WTC11 (cell line): ENCODE measurements around the gene JMJD7. TPM values are rescaled to one million over a fixed set of nuclear protein-coding genes. Genes with fewer than 3 reads are reported as not detected.

ENCODE experiments used
- ATAC-seq: fragments of 200-7000 bp; cut with Tn5 transposase; 2 replicates; pipeline ENCODE4 v1.10.0; 2021; ENCODE audit warnings: mild to moderate bottlenecking, moderate library complexity
- CTCF ChIA-PET: fragments of 300-600 bp; sonication (Branson Sonifier 250); formaldehyde crosslinking; loops from one replicate; lab custom pipeline; 2021; ENCODE audit warnings: antibody characterized with exemption; lab: Charles Lee
- POLR2A ChIA-PET: fragments of 350-600 bp; sonication (Branson Sonifier 250); formaldehyde crosslinking; loops from one replicate; lab custom pipeline; 2021; ENCODE audit warnings: antibody characterized with exemption; lab: Charles Lee
- DNase-seq: peaks from one replicate; pipeline ENCODE4 v3.0.0; 2021; ENCODE audit warnings: low spot score
- H3K27ac Mint-ChIP-seq: 2 replicates; pipeline ENCODE4 v1.8.0; 2021; ENCODE audit warnings: mixed read lengths
- H3K27me3 Mint-ChIP-seq: 2 replicates; pipeline ENCODE4 v1.8.0; 2021; ENCODE audit warnings: low read depth, mild to moderate bottlenecking, moderate library complexity, mixed read lengths
- H3K36me3 Mint-ChIP-seq: 2 replicates; pipeline ENCODE4 v1.8.0; 2021; ENCODE audit warnings: mixed read lengths
- H3K4me1 Mint-ChIP-seq: 2 replicates; pipeline ENCODE4 v1.8.0; 2022; ENCODE audit warnings: mixed read lengths
- H3K4me3 Mint-ChIP-seq: 2 replicates; pipeline ENCODE4 v1.8.0; 2021; ENCODE audit warnings: mild to moderate bottlenecking, moderate library complexity, mixed read lengths
- H3K9me3 Mint-ChIP-seq: 2 replicates; pipeline ENCODE4 v1.8.0; 2021; ENCODE audit warnings: mixed read lengths
- ATF1 ChIP-seq: sonication (generic); formaldehyde crosslinking; IDR thresholded peaks from 2 replicates; pipeline ENCODE4 v1.8.1; 2023; ENCODE audit warnings: mild to moderate bottlenecking, moderate library complexity, missing genetic modification reagents
- CREM ChIP-seq: sonication (generic); formaldehyde crosslinking; IDR thresholded peaks from 2 replicates; pipeline ENCODE4 v1.8.1; 2022; ENCODE audit warnings: mild to moderate bottlenecking, missing genetic modification reagents, moderate library complexity
- EMX1 ChIP-seq: fragments of 250-450 bp; sonication (Bioruptor Pico); IDR thresholded peaks from 2 replicates; pipeline ENCODE4 v1.8.0; 2021; ENCODE audit warnings: mild to moderate bottlenecking
- ETV6 ChIP-seq: sonication (generic); formaldehyde crosslinking; IDR thresholded peaks from 2 replicates; pipeline ENCODE4 v1.8.1; 2022; ENCODE audit warnings: mild to moderate bottlenecking, missing genetic modification reagents
- HMGA2 ChIP-seq: fragments of 250-450 bp; sonication (Bioruptor Pico); IDR thresholded peaks from 2 replicates; pipeline ENCODE4 v1.4.0; 2021; ENCODE audit warnings: mild to moderate bottlenecking, moderate library complexity
- IRF2 ChIP-seq: sonication (generic); formaldehyde crosslinking; IDR thresholded peaks from 2 replicates; pipeline ENCODE4 v1.8.0; 2022; ENCODE audit warnings: low read depth, missing genetic modification reagents, borderline replicate concordance
- KAT7 ChIP-seq: sonication (generic); formaldehyde crosslinking; IDR thresholded peaks from 2 replicates; pipeline ENCODE4 v1.8.1; 2023; ENCODE audit warnings: missing genetic modification reagents, mild to moderate bottlenecking, borderline replicate concordance
- MXD4 ChIP-seq: fragments of 250-450 bp; sonication (Bioruptor Pico); IDR thresholded peaks from 2 replicates; pipeline ENCODE4 v1.8.0; 2021; ENCODE audit warnings: mild to moderate bottlenecking, moderate library complexity, borderline replicate concordance
- NFATC4 ChIP-seq: fragments of 250-450 bp; sonication (Bioruptor Pico); IDR thresholded peaks from 2 replicates; pipeline ENCODE4 v1.9.0; 2021; ENCODE audit warnings: mild to moderate bottlenecking
- NR1H2 ChIP-seq: sonication (generic); formaldehyde crosslinking; IDR thresholded peaks from 2 replicates; pipeline ENCODE4 v1.9.0; 2021; ENCODE audit warnings: mild to moderate bottlenecking, moderate library complexity, missing genetic modification reagents
- NR2C2 ChIP-seq: sonication (generic); formaldehyde crosslinking; IDR thresholded peaks from 2 replicates; pipeline ENCODE4 v1.8.0; 2022; ENCODE audit warnings: mild to moderate bottlenecking, missing genetic modification reagents
- RORB ChIP-seq: fragments of 250-450 bp; sonication (Bioruptor Pico); IDR thresholded peaks from 2 replicates; pipeline ENCODE4 v1.9.0; 2021; ENCODE audit warnings: mild to moderate bottlenecking
- SMAD3 ChIP-seq: sonication (generic); formaldehyde crosslinking; IDR thresholded peaks from 2 replicates; pipeline ENCODE4 v1.8.0; 2022; ENCODE audit warnings: missing genetic modification reagents, mild to moderate bottlenecking, borderline replicate concordance
- SMAD4 ChIP-seq: sonication (generic); formaldehyde crosslinking; IDR thresholded peaks from 2 replicates; pipeline ENCODE4 v1.8.0; 2022; ENCODE audit warnings: mild to moderate bottlenecking, missing genetic modification reagents
- SP1 ChIP-seq: sonication (generic); formaldehyde crosslinking; conservative IDR thresholded peaks from 2 replicates; pipeline ENCODE4 v1.8.1; 2022; ENCODE audit warnings: missing genetic modification reagents
- TEAD1 ChIP-seq: sonication (generic); formaldehyde crosslinking; IDR thresholded peaks from 2 replicates; pipeline ENCODE4 v1.8.0; 2022; ENCODE audit warnings: mild to moderate bottlenecking, missing genetic modification reagents
- TP53 ChIP-seq: sonication (generic); formaldehyde crosslinking; IDR thresholded peaks from 2 replicates; pipeline ENCODE4 v1.8.1; 2023; ENCODE audit warnings: mild to moderate bottlenecking, missing genetic modification reagents
- ZBTB21 ChIP-seq: sonication (generic); formaldehyde crosslinking; IDR thresholded peaks from 2 replicates; pipeline ENCODE4 v1.8.1; 2023; ENCODE audit warnings: mild to moderate bottlenecking, missing genetic modification reagents, borderline replicate concordance
- ZNF263 ChIP-seq: sonication (generic); formaldehyde crosslinking; IDR thresholded peaks from 2 replicates; pipeline ENCODE4 v1.8.1; 2022; ENCODE audit warnings: low read depth, mild to moderate bottlenecking, moderate library complexity, missing genetic modification reagents
- ZNF423 ChIP-seq: fragments of 250-450 bp; sonication (Bioruptor Pico); IDR thresholded peaks from 2 replicates; pipeline ENCODE4 v2.1.2; 2022; ENCODE audit warnings: mild to moderate bottlenecking, moderate library complexity
- total RNA-seq: library from RNA; stranded (reverse); gene quantifications from 3 replicates; pipeline ENCODE4 v1.2.3, GENCODE V29; 2021
- TF ChIP-seq, protein P1 (sequence below): sonication (generic); formaldehyde crosslinking; IDR thresholded peaks from 2 replicates; pipeline ENCODE4 v1.8.0; 2023; ENCODE audit warnings: missing genetic modification reagents
- TF ChIP-seq, protein P2 (sequence below): fragments of 250-450 bp; sonication (Bioruptor Pico); IDR thresholded peaks from 2 replicates; pipeline ENCODE4 v1.9.0; 2021; ENCODE audit warnings: moderate library complexity, mild to moderate bottlenecking, inconsistent platforms, borderline replicate concordance
- TF ChIP-seq, protein P3 (sequence below): sonication (generic); formaldehyde crosslinking; IDR thresholded peaks from 2 replicates; pipeline ENCODE4 v1.8.1; 2023; ENCODE audit warnings: mild to moderate bottlenecking, missing genetic modification reagents, moderate library complexity
- TF ChIP-seq, protein P4 (sequence below): sonication (generic); formaldehyde crosslinking; IDR thresholded peaks from 2 replicates; pipeline ENCODE4 v1.8.0; 2022; ENCODE audit warnings: mild to moderate bottlenecking, missing genetic modification reagents
- TF ChIP-seq, protein P5 (sequence below): sonication (generic); formaldehyde crosslinking; IDR thresholded peaks from 2 replicates; pipeline ENCODE4 v1.8.0; 2023; ENCODE audit warnings: mild to moderate bottlenecking, missing genetic modification reagents
- TF ChIP-seq, protein P6 (sequence below): fragments of 250-450 bp; sonication (Bioruptor Pico); IDR thresholded peaks from 2 replicates; pipeline ENCODE4 v2.1.2; 2022; ENCODE audit warnings: mild to moderate bottlenecking, moderate library complexity
- TF ChIP-seq, protein P7 (sequence below): sonication (generic); formaldehyde crosslinking; IDR thresholded peaks from 2 replicates; pipeline ENCODE4 v1.8.0; 2022; ENCODE audit warnings: mild to moderate bottlenecking, missing genetic modification reagents

Gene JMJD7
- total RNA-seq, 1 experiment from 2014 or later = 19.9 TPM

DNA sequence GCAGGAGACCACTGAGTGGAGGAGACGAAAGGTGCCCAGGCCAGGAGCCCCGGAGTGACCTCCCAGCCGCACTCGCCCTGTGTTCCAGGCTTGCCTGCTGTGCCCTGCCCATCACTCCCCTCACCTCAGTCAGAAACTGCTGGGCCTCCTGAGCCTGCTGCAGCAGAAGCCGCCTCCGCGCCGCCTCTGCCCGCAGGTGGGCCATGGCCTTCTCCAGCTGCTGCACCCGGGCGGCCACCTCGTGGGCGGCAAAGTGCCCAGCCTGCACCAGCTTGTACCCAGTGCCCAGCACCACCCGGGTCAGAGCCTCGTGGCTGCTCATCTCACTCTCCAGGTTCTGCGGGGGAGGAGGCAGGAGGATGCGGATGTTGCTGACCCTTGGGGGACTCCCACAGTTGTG, 28.4 kb downstream of the JMJD7 start:
- TF ChIP-seq NFATC4 (no peak), TP53 (CRISPR knock-in tag) (no peak), TEAD1 (no peak), ZBTB21 (no peak), ZNF423 (CRISPR knock-in tag) (no peak), NR1H2 (CRISPR knock-in tag) (no peak), SMAD3 (CRISPR knock-in tag) (no peak)
- TF ChIP-seq, protein P1, sequence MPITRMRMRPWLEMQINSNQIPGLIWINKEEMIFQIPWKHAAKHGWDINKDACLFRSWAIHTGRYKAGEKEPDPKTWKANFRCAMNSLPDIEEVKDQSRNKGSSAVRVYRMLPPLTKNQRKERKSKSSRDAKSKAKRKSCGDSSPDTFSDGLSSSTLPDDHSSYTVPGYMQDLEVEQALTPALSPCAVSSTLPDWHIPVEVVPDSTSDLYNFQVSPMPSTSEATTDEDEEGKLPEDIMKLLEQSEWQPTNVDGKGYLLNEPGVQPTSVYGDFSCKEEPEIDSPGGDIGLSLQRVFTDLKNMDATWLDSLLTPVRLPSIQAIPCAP (CRISPR knock-in tag) = no peak
- H3K36me3 Mint-ChIP-seq = no peaks in the 10 kb centered on the region
- no peaks in the 10 kb centered on the region for H3K9me3 Mint-ChIP-seq
- ChIA-PET CTCF (interaction anchor here (1.9 kb wide), 1 partner anchor 49 kb away, joined by 10 read pairs; no protein-coding TSS in a partner anchor), POLR2A (no interaction called here)
- H3K27ac Mint-ChIP-seq = no peak overlapping the region
- ATAC-seq (no peak), DNase-seq (no peak)
- no peak overlapping the region for H3K4me3 Mint-ChIP-seq
- H3K27me3 Mint-ChIP-seq = no peaks in the 10 kb centered on the region
- H3K4me1 Mint-ChIP-seq = peaks cover 4% of the 10 kb centered on the region

DNA sequence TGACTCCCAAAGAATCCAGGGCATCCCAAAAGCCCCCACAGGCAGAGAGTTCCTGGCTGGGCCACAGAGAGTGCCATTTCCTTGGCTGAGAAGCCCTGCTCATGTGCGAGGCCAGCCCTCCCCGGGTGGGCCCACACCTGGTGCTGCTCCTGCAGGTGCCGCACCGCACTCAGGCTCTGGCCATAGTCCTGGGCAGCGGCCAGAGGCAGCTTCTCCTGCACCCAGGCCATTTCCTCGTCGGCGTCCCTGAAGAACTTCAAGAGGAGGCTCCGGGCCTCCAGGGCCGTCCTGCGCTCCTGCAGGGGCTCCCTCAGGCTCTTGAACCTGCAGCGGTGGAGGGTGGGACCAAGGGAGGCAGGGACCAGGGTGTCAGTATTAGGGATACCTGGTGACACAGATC, 28.8 kb downstream of the JMJD7 start:
- peaks cover 4% of the 10 kb centered on the region for H3K4me1 Mint-ChIP-seq
- ChIA-PET CTCF (interaction anchor here (1.9 kb wide), 1 partner anchor 48 kb away, joined by 10 read pairs; no protein-coding TSS in a partner anchor), POLR2A (no interaction called here)
- no peaks in the 10 kb centered on the region for H3K36me3 Mint-ChIP-seq
- H3K27me3 Mint-ChIP-seq = no peaks in the 10 kb centered on the region
- no peak for ATAC-seq
- H3K9me3 Mint-ChIP-seq = no peaks in the 10 kb centered on the region
- DNase-seq = no peak
- no peak overlapping the region for H3K27ac Mint-ChIP-seq
- TF ChIP-seq SP1 (CRISPR knock-in tag) (no peak), KAT7 (CRISPR knock-in tag) (no peak), ZNF263 (CRISPR knock-in tag) (no peak), RORB (CRISPR knock-in tag) (no peak), NR2C2 (CRISPR knock-in tag) (no peak)
- TF ChIP-seq, protein P2, sequence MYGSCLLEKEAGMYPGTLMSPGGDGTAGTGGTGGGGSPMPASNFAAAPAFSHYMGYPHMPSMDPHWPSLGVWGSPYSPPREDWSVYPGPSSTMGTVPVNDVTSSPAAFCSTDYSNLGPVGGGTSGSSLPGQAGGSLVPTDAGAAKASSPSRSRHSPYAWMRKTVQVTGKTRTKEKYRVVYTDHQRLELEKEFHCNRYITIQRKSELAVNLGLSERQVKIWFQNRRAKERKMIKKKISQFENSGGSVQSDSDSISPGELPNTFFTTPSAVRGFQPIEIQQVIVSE = no peak
- H3K4me3 Mint-ChIP-seq = no peak overlapping the region

DNA sequence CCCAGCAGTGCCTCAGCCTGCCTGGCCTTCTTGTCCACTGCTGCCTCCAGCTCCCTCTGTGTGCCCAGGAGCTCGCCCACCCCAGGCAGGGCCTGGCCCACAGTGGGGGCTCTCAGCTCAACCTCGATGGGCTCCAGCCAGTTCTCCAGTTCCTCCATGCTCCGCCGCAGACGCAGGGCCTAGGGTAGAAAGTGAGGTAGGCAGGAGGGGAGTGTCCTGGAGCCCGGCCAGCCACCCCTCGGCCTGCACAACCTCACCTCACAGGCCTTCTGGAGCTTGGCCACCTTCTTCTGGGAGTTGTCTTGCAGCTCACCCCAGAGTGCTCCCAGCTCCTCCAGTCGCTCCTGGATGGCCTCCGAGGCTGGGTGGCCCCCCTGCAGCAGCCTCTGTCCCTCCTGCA, 29.4 kb downstream of the JMJD7 start:
- H3K27me3 Mint-ChIP-seq = no peaks in the 10 kb centered on the region
- DNase-seq (no peak), ATAC-seq (no peak)
- ChIA-PET POLR2A (no interaction called here), CTCF (interaction anchor here (1.2 to 3.1 kb wide), 2 partner anchors 47 to 227 kb away, joined by 3 to 23 read pairs; no protein-coding TSS in a partner anchor)
- H3K27ac Mint-ChIP-seq = no peak overlapping the region
- no peaks in the 10 kb centered on the region for H3K9me3 Mint-ChIP-seq
- H3K4me3 Mint-ChIP-seq = no peak overlapping the region
- peaks cover 4% of the 10 kb centered on the region for H3K4me1 Mint-ChIP-seq
- H3K36me3 Mint-ChIP-seq = no peaks in the 10 kb centered on the region
- no peak for TF ChIP-seq RORB (CRISPR knock-in tag)
- no peak for TF ChIP-seq CREM (CRISPR knock-in tag)
- TF ChIP-seq, protein P3, sequence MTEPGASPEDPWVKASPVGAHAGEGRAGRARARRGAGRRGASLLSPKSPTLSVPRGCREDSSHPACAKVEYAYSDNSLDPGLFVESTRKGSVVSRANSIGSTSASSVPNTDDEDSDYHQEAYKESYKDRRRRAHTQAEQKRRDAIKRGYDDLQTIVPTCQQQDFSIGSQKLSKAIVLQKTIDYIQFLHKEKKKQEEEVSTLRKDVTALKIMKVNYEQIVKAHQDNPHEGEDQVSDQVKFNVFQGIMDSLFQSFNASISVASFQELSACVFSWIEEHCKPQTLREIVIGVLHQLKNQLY (CRISPR knock-in tag) = no peak
- TF ChIP-seq MXD4 (CRISPR knock-in tag) = no peak
- no peak for TF ChIP-seq SMAD4 (CRISPR knock-in tag)
- TF ChIP-seq, protein P4, sequence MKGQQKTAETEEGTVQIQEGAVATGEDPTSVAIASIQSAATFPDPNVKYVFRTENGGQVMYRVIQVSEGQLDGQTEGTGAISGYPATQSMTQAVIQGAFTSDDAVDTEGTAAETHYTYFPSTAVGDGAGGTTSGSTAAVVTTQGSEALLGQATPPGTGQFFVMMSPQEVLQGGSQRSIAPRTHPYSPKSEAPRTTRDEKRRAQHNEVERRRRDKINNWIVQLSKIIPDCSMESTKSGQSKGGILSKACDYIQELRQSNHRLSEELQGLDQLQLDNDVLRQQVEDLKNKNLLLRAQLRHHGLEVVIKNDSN = no peak
- no peak for TF ChIP-seq IRF2
- TF ChIP-seq ATF1 = no peak
- no peak for TF ChIP-seq EMX1
- TF ChIP-seq, protein P5, sequence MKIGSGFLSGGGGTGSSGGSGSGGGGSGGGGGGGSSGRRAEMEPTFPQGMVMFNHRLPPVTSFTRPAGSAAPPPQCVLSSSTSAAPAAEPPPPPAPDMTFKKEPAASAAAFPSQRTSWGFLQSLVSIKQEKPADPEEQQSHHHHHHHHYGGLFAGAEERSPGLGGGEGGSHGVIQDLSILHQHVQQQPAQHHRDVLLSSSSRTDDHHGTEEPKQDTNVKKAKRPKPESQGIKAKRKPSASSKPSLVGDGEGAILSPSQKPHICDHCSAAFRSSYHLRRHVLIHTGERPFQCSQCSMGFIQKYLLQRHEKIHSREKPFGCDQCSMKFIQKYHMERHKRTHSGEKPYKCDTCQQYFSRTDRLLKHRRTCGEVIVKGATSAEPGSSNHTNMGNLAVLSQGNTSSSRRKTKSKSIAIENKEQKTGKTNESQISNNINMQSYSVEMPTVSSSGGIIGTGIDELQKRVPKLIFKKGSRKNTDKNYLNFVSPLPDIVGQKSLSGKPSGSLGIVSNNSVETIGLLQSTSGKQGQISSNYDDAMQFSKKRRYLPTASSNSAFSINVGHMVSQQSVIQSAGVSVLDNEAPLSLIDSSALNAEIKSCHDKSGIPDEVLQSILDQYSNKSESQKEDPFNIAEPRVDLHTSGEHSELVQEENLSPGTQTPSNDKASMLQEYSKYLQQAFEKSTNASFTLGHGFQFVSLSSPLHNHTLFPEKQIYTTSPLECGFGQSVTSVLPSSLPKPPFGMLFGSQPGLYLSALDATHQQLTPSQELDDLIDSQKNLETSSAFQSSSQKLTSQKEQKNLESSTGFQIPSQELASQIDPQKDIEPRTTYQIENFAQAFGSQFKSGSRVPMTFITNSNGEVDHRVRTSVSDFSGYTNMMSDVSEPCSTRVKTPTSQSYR (CRISPR knock-in tag) = no peak
- no peak for TF ChIP-seq ETV6
- no peak for TF ChIP-seq HMGA2 (CRISPR knock-in tag)
- no peak for TF ChIP-seq NR2C2 (CRISPR knock-in tag)
- TF ChIP-seq, protein P6, sequence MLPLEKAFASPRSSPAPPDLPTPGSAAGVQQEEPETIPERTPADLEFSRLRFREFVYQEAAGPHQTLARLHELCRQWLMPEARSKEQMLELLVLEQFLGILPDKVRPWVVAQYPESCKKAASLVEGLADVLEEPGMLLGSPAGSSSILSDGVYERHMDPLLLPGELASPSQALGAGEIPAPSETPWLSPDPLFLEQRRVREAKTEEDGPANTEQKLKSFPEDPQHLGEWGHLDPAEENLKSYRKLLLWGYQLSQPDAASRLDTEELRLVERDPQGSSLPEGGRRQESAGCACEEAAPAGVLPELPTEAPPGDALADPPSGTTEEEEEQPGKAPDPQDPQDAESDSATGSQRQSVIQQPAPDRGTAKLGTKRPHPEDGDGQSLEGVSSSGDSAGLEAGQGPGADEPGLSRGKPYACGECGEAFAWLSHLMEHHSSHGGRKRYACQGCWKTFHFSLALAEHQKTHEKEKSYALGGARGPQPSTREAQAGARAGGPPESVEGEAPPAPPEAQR (CRISPR knock-in tag) = no peak
- TF ChIP-seq, protein P7, sequence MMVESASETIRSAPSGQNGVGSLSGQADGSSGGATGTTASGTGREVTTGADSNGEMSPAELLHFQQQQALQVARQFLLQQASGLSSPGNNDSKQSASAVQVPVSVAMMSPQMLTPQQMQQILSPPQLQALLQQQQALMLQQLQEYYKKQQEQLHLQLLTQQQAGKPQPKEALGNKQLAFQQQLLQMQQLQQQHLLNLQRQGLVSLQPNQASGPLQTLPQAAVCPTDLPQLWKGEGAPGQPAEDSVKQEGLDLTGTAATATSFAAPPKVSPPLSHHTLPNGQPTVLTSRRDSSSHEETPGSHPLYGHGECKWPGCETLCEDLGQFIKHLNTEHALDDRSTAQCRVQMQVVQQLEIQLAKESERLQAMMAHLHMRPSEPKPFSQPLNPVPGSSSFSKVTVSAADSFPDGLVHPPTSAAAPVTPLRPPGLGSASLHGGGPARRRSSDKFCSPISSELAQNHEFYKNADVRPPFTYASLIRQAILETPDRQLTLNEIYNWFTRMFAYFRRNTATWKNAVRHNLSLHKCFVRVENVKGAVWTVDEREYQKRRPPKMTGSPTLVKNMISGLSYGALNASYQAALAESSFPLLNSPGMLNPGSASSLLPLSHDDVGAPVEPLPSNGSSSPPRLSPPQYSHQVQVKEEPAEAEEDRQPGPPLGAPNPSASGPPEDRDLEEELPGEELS = no peak
